Gastrocnemius medialis (tissue), 4 donors: ENCODE results near the gene NRG2. TPM values are rescaled to one million over a fixed set of nuclear protein-coding genes. Genes with fewer than 3 reads are reported as not detected.

Source experiments
- ATAC-seq, 2 donors: fragments of 150-250 bp; one replicate each; pipeline ENCODE4 v1.9.1; 2016
- DNase-seq, 2 donors: peaks; one replicate each; pipeline ENCODE4 v3.0.0-alpha.2; 2019
- H3K27ac ChIP-seq, 4 donors: fragments of 200-600 bp; sonication (generic); 1 replicate in 1 of 4; 2 replicates in 3 of 4; pipeline ENCODE4 v1.5.1; 2016 to 2018; ENCODE audit warnings: mild to moderate bottlenecking in 2 of 4, moderate library complexity in 1 of 4
- H3K27me3 ChIP-seq, 3 donors: fragments of 200-600 bp; sonication (generic) in 2 of 3; 1 replicate in 1 of 3; 2 replicates in 2 of 3; pipeline versions ENCODE4 v1.5.1 to v1.6.0; 2016 to 2019; ENCODE audit warnings: mild to moderate bottlenecking in 1 of 3, moderate library complexity in 1 of 3
- H3K36me3 ChIP-seq, 2 donors: fragments of 200-600 bp; sonication (generic) in 1 of 2; one replicate each; pipeline ENCODE4 v1.5.1; 2017 to 2018
- H3K4me1 ChIP-seq, 2 donors: fragments of 200-600 bp; sonication (generic) in 1 of 2; one replicate each; pipeline ENCODE4 v1.5.1; 2016 to 2017; ENCODE audit warnings: mild to moderate bottlenecking in 2 of 2
- H3K4me3 ChIP-seq, 4 donors: fragments of 200-600 bp; sonication (generic) in 3 of 4; 1 replicate in 1 of 4; 2 replicates in 3 of 4; pipeline ENCODE4 v1.5.1; 2016 to 2019; ENCODE audit warnings: mild to moderate bottlenecking in 2 of 4
- H3K9me3 ChIP-seq, 3 donors: fragments of 200-600 bp; sonication (generic) in 2 of 3; 1 replicate in 1 of 3; 2 replicates in 2 of 3; pipeline ENCODE4 v1.5.1; 2016 to 2019
- CTCF ChIP-seq, 5 experiments: fragments of 450-650 bp in 3 of 5; fragments of 200-600 bp in 2 of 5; sonication (generic) in 2 of 5; IDR thresholded peaks in 4 of 5; conservative IDR thresholded peaks in 1 of 5; 1 replicate in 4 of 5; 2 replicates in 1 of 5; pipeline ENCODE4 v1.5.1; 2016 to 2019; ENCODE audit warnings: antibody characterized with exemption in 5 of 5, mild to moderate bottlenecking in 3 of 5, moderate library complexity in 3 of 5
- POLR2A ChIP-seq, 2 donors: fragments of 450-650 bp; IDR thresholded peaks; one replicate each; pipeline ENCODE4 v1.6.1; 2017; ENCODE audit warnings: antibody characterized with exemption in 2 of 2, mild to moderate bottlenecking in 2 of 2, moderate library complexity in 2 of 2
- in situ Hi-C, 4 donors: fragments of 200-750 bp; cut with MboI; loops; one replicate each; pipeline versions ENCODE4 v1.15.0 to v1.8.0; 2017; ENCODE audit warnings: low sequenced_read_pairs in 4 of 4
- intact Hi-C: fragments of 100-400 bp; cut with DNase I; formaldehyde crosslinking; loops from one replicate; pipeline ENCODE4 v1.15.1; 2023; ENCODE audit warnings: low total_unique reads
- total RNA-seq, 4 donors: library from RNA; depleted of rRNA; stranded (reverse); fragments of >200 nt; gene quantifications; one replicate each; pipeline versions ENCODE4 v1.1.0 to v1.2.3, GENCODE V29; 2016

The NRG2 gene
- total RNA-seq, 4 donors from 2014 or later: 10.3 to 28.8 (median 20.0) TPM

- intact Hi-C loops: loop anchor here (1.0 to 5.0 kb wide), 3 partner anchors 72 to 286 kb away; no protein-coding TSS in a partner anchor
- Histone ChIP-seq H3K27ac (no peak overlapping the region), H3K27me3 (no peaks in the 10 kb centered on the region), H3K36me3 (no peaks in the 10 kb centered on the region), H3K9me3 (no peaks in the 10 kb centered on the region), H3K4me1 (no peaks in the 10 kb centered on the region), H3K4me3 (no peak overlapping the region)
- in situ Hi-C loops: loop anchor here (5.0 to 25.0 kb wide), 2 partner anchors 84 to 286 kb away; partner anchors contain the start of gene PSD2 (in 2 of the 4)
- no peak for TF ChIP-seq POLR2A (IDR thresholded peaks at IDR 0.05)
- no peak for TF ChIP-seq CTCF (IDR thresholded peaks at IDR 0.05 in 4 of 5, conservative IDR thresholded peaks at IDR 0.05 in 1 of 5)
- no peak for ATAC-seq
- no peak for DNase-seq
Observed at GRCh38 chr5:140072812-140073211, 29.7 kb upstream of the NRG2 start.

GRCh38 chr5:140060816-140061215 is 17.7 kb upstream of the NRG2 start:
- in situ Hi-C loops (loop anchor here in 2 of 4 donors (25.0 kb wide), 1 partner anchor 274 kb away; the partner anchor contains the start of gene PSD2 (in 2 of the 2)), intact Hi-C loops (no loop called here)
- Histone ChIP-seq H3K4me3 (no peak overlapping the region), H3K36me3 (no peaks in the 10 kb centered on the region), H3K27me3 (no peaks in the 10 kb centered on the region), H3K9me3 (no peaks in the 10 kb centered on the region), H3K4me1 (peaks cover 0 to 4% of the 10 kb centered on the region in 2 donors), H3K27ac (no peak overlapping the region)
- DNase-seq (no peak), ATAC-seq (no peak)
- TF ChIP-seq CTCF (IDR thresholded peaks at IDR 0.05 in 4 of 5, conservative IDR thresholded peaks at IDR 0.05 in 1 of 5) (no peak), POLR2A (IDR thresholded peaks at IDR 0.05) (no peak)

- TF ChIP-seq POLR2A (IDR thresholded peaks at IDR 0.05) (no peak), CTCF (IDR thresholded peaks at IDR 0.05 in 4 of 5, conservative IDR thresholded peaks at IDR 0.05 in 1 of 5) (no peak)
- intact Hi-C loops (no loop called here), in situ Hi-C loops (loop anchor here in 2 of 4 donors (25.0 kb wide), 1 partner anchor 271 kb away; the partner anchor contains the start of gene PSD2 (in 2 of the 2))
- Histone ChIP-seq H3K9me3 (no peaks in the 10 kb centered on the region), H3K4me1 (peaks cover 0 to 9% of the 10 kb centered on the region in 2 donors), H3K27me3 (no peaks in the 10 kb centered on the region), H3K36me3 (no peaks in the 10 kb centered on the region), H3K27ac (no peak overlapping the region), H3K4me3 (no peak overlapping the region)
- DNase-seq: no peak
- ATAC-seq: no peak
Observed at GRCh38 chr5:140058212-140058932, 15.3 kb upstream of the NRG2 start.

GRCh38 chr5:140056880-140057279 is 13.8 kb upstream of the NRG2 start:
- ATAC-seq: peak in 1 of 2 donors; percentile 26
- no peaks in the 10 kb centered on the region for H3K9me3 ChIP-seq
- H3K4me3 ChIP-seq: no peak overlapping the region
- in situ Hi-C loops: loop anchor here in 2 of 4 donors (25.0 kb wide), 1 partner anchor 270 kb away; the partner anchor contains the start of gene PSD2 (in 2 of the 2)
- no peaks in the 10 kb centered on the region for H3K36me3 ChIP-seq
- no peaks in the 10 kb centered on the region for H3K27me3 ChIP-seq
- TF ChIP-seq POLR2A (IDR thresholded peaks at IDR 0.05) (no peak), CTCF (IDR thresholded peaks at IDR 0.05 in 4 of 5, conservative IDR thresholded peaks at IDR 0.05 in 1 of 5) (no peak)
- H3K4me1 ChIP-seq: peaks cover 0 to 9% of the 10 kb centered on the region in 2 donors
- H3K27ac ChIP-seq: no peak overlapping the region
- intact Hi-C loops: no loop called here
- no peak for DNase-seq
